ENCODE results near the gene GMPR. TPM values are rescaled to one million over a fixed set of nuclear protein-coding genes. Genes with fewer than 3 reads are reported as not detected.
A peak's percentile ranks its signal among the peaks of the same experiment; 100 is the strongest.

Gene GMPR
- total RNA-seq, 6 experiments from 2014 or later: 4.7 to 9.1 (median 5.4) TPM

DNA sequence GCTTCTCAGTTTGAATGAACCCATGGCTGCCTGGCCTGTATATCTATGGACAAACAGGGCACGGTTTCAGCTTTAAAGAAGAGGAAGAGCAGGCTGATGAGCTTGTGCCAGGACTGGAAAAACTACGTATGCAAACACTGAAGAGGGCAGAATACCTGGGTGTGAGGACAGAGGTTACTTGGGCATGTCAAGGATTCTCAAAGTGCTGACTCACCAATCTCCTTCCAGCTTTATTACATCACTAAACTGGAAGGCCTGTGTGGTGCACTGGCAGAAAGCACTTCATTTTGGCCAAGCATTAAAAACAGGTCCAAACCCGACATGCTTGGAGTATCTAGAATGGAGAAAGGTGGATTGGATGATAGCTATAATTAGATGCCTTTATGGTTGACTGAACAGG lies 95.2 kb downstream of the GMPR start:
- peak; percentile 51 for DNase-seq
- Mint-ChIP-seq H3K36me3 (ENCODE audit: low read depth) (no peaks in the 10 kb centered on the region), H3K27ac (peak overlapping the region; percentile 50), H3K9me3 (no peaks in the 10 kb centered on the region), H3K4me3 (no peak overlapping the region), H3K27me3 (ENCODE audit: insufficient read depth) (no peaks in the 10 kb centered on the region), H3K4me1 (ENCODE audit: low read depth) (peaks cover 4% of the 10 kb centered on the region)
- TF ChIP-seq CTCF (IDR thresholded peaks at IDR 0.05): no peak

DNA sequence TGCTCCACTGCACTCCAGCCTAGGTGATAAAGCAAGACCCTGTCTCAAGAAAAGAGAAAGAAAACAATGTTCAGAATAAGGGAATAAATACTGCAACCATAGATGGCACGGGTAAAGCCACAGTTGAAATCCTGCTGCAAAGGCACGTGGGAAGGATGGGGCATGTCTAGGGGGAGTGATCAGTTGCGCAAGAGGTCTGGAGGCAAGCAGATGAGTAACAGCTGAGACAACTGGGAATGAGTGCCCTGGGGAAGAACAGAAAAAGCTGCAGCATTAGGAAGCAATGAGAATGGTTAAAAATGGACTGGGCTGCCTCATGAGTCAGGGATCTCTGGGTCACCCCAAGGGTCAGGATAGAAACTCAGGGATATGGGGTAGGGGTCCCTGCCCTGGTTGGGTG lies 96.3 kb downstream of the GMPR start:
- peak overlapping the region; percentile 14 for H3K4me3 Mint-ChIP-seq
- DNase-seq: peak; percentile 89
- no peaks in the 10 kb centered on the region for H3K9me3 Mint-ChIP-seq
- peak overlapping the region; percentile 85 for H3K27ac Mint-ChIP-seq
- H3K27me3 Mint-ChIP-seq (ENCODE audit: insufficient read depth): no peaks in the 10 kb centered on the region
- H3K4me1 Mint-ChIP-seq (ENCODE audit: low read depth): peaks cover 15% of the 10 kb centered on the region
- H3K36me3 Mint-ChIP-seq (ENCODE audit: low read depth): no peaks in the 10 kb centered on the region
- TF ChIP-seq CTCF (IDR thresholded peaks at IDR 0.05): no peak

DNA sequence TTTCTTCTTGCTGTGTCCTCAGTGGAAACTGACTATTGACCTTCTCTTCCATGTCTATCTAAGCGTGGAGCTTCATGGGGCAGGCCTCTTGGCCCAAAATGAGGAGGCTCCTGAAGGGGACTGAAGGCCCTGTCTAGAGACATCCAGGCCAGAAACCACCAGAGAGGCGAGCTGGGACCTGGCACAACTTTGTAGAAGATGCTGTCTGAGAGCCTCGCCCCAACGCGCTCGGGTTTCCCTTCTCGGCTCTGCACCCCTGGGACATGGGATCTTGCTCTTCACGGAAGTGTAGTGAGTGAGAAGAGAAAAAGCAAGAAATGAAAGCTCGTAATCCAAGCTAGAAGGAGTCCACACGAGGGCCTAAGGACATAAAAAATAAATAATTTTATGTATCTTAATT lies 96.8 kb downstream of the GMPR start:
- Mint-ChIP-seq H3K9me3 (no peaks in the 10 kb centered on the region), H3K4me1 (ENCODE audit: low read depth) (peaks cover 20% of the 10 kb centered on the region), H3K27ac (peak overlapping the region; percentile 85), H3K36me3 (ENCODE audit: low read depth) (no peaks in the 10 kb centered on the region), H3K4me3 (peak overlapping the region; percentile 14; the same call in 1 of the 2 replicates), H3K27me3 (ENCODE audit: insufficient read depth) (no peaks in the 10 kb centered on the region)
- TF ChIP-seq CTCF (IDR thresholded peaks at IDR 0.05): no peak
- DNase-seq: no peak

- Mint-ChIP-seq H3K36me3 (ENCODE audit: low read depth) (no peaks in the 10 kb centered on the region), H3K4me1 (ENCODE audit: low read depth) (peaks cover 30% of the 10 kb centered on the region), H3K4me3 (no peak overlapping the region), H3K9me3 (no peaks in the 10 kb centered on the region), H3K27me3 (ENCODE audit: insufficient read depth) (no peaks in the 10 kb centered on the region), H3K27ac (peak overlapping the region; percentile 82)
- 0 out of 2 replicates have a peak, but pooled peaks have one; percentile 22 for TF ChIP-seq CTCF (IDR thresholded peaks at IDR 0.05)
- DNase-seq: no peak
Measured at GRCh38 chr6:16336056-16336818, 97.8 kb downstream of the GMPR start.

DNA sequence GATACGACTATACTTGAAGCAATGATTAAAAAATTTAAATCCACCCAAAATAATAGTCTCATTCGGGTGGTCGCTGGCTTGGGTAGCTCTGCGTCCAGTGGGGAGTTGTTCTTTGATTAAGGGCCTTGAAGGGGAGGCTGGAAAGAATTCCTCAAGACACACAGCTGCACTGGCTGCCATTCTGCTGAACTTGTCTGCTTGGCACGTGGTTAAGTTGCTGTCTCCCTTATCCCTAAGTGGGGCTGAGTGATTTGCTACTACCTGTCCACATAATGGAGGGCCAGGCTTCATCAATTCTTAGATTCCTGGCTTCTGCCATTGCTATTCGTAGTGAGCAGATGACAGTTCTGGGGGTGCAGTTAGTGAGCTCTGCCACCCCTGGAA lies 98.5 kb downstream of the GMPR start:
- H3K4me1 Mint-ChIP-seq (ENCODE audit: low read depth): peaks cover 32% of the 10 kb centered on the region
- peak overlapping the region; percentile 82 for H3K27ac Mint-ChIP-seq
- H3K4me3 Mint-ChIP-seq: peak overlapping the region; percentile 65
- no peak for TF ChIP-seq CTCF (IDR thresholded peaks at IDR 0.05)
- H3K9me3 Mint-ChIP-seq: no peaks in the 10 kb centered on the region
- DNase-seq: no peak
- no peaks in the 10 kb centered on the region for H3K36me3 Mint-ChIP-seq (ENCODE audit: low read depth)
- H3K27me3 Mint-ChIP-seq (ENCODE audit: insufficient read depth): no peaks in the 10 kb centered on the region
